ENCODE data around the gene MRPL39.

GRCh38 chr21:25646474-25646873 is 39.2 kb upstream of the MRPL39 start:
- TF ChIP-seq POLR2AphosphoS5 (IDR thresholded peaks at IDR 0.05) (no peak), CTCF (IDR thresholded peaks at IDR 0.05; ENCODE audit: poor library complexity, severe bottlenecking) (no peak), EZH2 (IDR thresholded peaks at IDR 0.05; ENCODE audit: borderline replicate concordance, insufficient read depth, low read length, poor library complexity, severe bottlenecking) (no peak), REST (IDR thresholded peaks at IDR 0.05; ENCODE audit: borderline replicate concordance) (no peak), TAF1 (IDR thresholded peaks at IDR 0.05; ENCODE audit: low read depth) (no peak), MXI1 (conservative IDR thresholded peaks at IDR 0.05; ENCODE audit: poor library complexity, severe bottlenecking) (no peak), EP300 (conservative IDR thresholded peaks at IDR 0.05; ENCODE audit: poor library complexity, severe bottlenecking) (no peak), SMC3 (conservative IDR thresholded peaks at IDR 0.05; ENCODE audit: poor library complexity) (no peak), RAD21 (conservative IDR thresholded peaks at IDR 0.05) (no peak)
